Glomerular visceral epithelial cell (primary cell): ENCODE results near the gene CARD11.
"Not testable (repeated sequence)": the region's sequence is repeated elsewhere in the genome, so short reads cannot be mapped to it uniquely, and the experiment has no call there.

Experiments
- DNase-seq: peaks from one replicate; pipeline ENCODE4 v3.0.0-alpha.2; 2016; ENCODE audit errors: extremely low spot score

Gene CARD11

GRCh38 chr7:3021224-3021623, 22.4 kb downstream of the CARD11 start:
- not testable (repeated sequence) for DNase-seq

- DNase-seq: no peak
These were observed 23.3 kb downstream of the CARD11 start for GRCh38 chr7:3020416-3020815.

DNA sequence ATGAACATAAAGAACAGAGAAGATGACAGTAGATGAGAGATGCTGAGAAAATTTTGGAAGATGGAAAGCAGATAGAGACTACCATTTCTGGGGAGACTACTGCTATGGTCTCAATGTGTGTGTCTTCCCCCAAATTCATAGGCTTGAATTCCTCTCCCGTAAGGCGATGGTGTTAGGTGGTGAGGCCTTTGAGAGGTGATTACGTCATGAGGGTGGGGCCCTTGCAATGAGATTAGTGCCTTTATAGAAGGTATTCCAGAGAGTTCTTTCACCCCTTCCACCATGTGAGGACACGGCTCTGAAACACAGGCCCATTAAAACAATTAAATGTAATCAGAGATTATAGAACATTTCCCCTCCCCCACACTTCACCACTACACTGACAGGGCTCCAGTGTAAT, 23.9 kb downstream of the CARD11 start:
- DNase-seq: no peak

DNA sequence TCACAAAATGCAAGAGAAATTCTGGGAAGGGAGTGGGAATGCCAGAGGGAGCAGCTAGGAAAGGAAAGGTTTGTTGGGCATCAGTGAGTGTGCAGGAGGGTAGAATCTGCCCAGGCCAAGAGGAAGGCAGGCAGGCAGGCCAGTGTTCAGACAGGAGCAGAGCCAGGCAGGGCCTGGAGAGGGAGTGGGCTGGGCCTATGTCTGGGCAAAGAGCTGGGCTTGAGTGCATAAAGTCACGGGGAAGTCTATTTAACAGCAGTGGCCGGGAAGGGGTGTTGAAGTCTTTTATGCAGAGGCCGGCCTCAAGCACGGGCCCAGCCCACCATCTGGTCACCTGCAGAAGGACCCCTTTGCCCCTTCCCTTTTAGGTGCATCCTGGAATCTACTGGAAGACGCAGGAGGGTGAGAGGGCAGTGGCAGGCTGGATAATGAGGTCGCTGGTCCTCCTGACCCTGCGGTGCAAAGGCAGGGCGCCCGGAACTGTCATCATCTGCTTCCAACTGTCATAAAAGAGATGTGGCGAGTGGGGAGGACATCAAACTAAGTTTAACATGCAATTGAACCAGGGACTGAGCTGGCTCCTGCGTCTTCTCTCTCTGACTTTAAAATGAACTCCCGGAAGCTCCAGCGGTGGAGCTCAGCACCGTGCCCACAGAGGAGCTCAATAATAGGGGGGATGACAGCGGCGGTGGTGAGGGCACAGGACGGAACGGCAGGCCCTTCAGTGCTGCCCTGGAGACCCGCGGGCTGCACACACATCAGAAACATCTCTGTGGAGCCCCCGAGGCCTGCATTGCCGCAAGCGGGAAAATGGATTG, 29.5 kb downstream of the CARD11 start:
- DNase-seq: no peak

- DNase-seq: no peak
These were observed 32.3 kb downstream of the CARD11 start for GRCh38 chr7:3011211-3011852.

- DNase-seq: no peak
These were observed 33.5 kb downstream of the CARD11 start for GRCh38 chr7:3010161-3010560.

DNA sequence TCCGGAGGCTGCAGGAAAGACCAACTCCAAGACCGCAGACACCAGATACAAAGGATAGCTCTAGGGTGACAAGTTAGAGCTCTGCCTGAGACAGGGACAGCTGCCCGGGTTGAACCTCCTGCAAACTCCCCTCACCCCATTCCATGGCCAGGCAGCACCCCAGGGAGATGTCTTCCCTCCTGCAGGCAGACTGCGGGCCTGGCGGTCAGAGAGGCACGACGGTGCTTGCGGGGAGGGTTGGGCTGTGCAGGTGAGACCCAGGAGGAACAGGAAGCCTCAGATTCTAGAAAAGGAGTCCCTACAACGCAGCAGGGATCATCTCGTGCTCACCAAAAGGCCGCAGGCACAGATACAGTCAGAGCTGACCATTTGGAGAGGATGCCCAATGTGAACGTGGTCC, 34.6 kb downstream of the CARD11 start:
- DNase-seq: no peak

GRCh38 chr7:3008386-3008785, 35.3 kb downstream of the CARD11 start:
- no peak for DNase-seq

- no peak for DNase-seq
These were observed 36.0 kb downstream of the CARD11 start for GRCh38 chr7:3007696-3008095.

DNA sequence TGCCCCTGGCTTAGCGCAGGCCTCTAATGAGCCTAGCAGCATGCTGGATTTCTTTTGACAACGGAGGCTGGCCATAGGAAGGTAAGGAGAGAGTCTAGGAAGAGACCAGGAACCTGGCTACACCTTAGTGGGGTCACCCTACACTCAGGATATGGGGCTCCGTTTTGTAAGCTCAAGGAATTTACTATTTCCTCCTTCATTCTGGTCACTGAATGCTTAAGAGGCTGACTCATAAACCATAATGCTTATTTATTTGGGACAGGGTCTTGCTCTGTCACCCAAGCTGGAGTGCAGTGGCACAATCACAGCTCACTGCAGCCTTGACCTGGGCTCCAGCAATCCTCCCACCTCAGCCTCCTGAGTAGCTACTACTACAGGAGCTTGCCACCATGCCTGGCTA, 38.4 kb downstream of the CARD11 start:
- no peak for DNase-seq

- no peak for DNase-seq
These were observed 39.7 kb downstream of the CARD11 start for GRCh38 chr7:3003936-3004335.

DNA sequence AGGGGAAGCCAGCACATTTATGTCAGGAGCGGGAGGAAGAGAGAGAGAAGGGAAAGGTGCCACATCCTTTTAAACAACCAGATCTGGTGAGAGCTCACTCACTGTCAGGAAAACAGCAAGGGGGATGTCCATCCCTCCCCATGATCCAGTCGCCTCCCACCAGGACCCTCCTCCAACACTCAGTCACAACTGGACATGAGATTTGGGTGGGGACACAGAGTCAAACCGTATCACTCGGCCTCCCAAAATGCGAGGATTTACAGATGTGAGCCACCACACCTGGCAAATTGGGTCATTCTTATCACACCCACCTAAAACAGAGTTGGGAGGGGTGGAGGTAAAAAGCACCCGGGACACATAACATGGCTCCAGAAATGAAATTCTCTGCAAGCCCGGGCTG, 41.0 kb downstream of the CARD11 start:
- no peak for DNase-seq

- DNase-seq: no peak
These were observed 43.1 kb downstream of the CARD11 start for GRCh38 chr7:3000566-3000965.

GRCh38 chr7:2999078-2999500, 44.6 kb downstream of the CARD11 start:
- DNase-seq: no peak

DNA sequence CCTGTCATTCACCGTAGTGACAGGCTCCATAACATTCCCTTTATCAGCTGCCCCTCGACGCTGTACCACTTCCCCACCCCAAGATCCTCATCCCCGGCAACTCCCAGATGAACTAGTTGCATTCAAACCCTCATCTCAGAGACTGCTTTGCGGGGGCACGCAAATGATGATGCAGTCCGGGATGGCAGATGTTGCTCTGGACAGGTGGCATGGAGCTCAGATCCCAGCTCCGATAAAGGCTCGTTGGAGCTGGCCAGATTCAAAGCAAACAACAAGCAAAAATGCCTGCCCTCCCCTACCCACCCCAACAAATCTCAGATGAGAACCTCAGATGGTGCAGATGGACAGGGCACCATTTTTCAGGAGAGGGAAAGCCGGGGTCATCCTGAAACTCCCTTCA, 46.7 kb downstream of the CARD11 start:
- no peak for DNase-seq

DNA sequence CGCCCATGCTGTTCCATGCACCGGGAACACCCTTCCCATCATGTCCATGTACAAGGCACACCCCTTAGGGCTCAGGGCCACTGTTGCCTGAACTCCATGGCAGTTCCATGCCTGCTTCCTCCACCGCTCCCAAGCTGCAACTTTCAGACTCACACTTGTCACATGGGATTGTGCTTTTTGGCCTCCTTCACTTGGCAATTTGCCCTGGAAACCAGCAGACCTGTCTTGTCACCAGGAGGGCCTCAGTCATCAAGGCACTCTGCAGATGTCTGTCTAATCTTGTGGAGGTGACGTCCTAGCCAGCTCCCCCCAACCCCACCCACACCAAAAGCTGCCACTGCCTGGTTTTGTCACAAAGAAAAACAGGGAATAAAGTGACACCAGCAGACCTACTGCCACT, 47.5 kb downstream of the CARD11 start:
- no peak for DNase-seq

- DNase-seq: no peak
These were observed 49.8 kb downstream of the CARD11 start for GRCh38 chr7:2993868-2994267.

DNA sequence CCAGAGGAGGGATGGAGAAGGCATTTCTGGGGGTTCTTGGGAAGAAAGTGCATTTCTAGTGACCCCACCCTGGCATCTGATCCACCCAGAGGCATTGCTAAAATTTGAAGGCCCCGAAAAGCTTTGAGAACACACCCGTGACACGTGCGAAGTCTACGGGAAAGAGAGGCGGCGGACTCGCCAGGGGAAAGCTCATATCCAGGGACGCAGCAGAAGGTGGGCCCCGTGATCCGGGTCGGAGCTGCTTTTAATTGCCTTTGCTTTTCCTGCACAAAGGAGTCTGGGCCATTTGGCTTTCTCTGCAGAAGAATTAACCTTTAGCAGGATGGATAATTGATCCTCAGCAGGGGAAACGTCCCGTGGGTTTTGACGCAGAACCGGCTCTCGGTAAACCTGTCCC, 50.3 kb downstream of the CARD11 start:
- no peak for DNase-seq

DNA sequence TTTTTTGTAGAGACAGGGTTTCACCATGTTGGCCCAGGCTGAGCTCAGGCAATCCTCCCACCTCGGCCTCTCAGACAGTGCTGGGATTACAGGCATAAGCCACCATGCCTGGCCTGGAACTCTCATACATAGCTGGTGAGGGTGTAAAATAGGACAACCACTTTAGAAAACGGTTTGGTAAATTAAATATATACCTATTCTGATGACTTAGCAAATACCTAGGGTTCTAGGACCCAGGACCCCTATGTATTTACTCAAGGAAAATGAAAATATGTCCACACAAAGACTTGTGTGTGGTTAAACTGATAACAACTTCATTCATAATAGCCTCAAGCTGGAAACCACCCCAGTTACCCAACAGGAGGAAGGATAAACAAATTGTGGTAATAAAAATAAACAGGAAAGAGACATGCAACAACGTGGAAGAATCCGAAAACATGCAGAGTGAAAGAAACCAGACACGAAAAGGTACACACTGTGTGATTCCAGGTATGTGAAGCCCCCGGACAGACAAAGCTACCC, 52.7 kb downstream of the CARD11 start:
- no peak for DNase-seq

DNA sequence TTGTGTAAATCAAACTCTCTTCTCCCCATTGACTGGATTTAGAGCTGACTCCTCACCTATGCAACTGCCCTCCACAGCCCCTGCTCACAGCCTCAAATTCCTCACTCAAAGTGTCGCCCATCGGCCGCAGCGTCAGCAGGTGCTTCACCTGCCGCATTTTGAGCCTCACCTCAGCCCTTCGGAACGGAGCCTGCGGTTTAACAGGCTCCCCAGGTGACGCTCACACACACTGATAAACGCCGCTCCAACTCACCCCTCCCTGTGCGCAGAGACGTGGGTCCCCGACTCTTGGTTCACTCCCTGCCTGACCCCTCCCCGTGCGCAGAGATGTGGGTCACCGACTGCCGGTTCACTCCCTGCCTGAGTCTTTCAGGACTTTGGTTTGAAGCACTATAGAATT, 57.1 kb downstream of the CARD11 start:
- DNase-seq: no peak

GRCh38 chr7:2985866-2986265, 57.8 kb downstream of the CARD11 start:
- no peak for DNase-seq

GRCh38 chr7:2984091-2984490, 59.6 kb downstream of the CARD11 start:
- DNase-seq: no peak

- DNase-seq: no peak
These were observed 60.1 kb downstream of the CARD11 start for GRCh38 chr7:2983586-2983985.
